ENCODE measurements around the gene CHFR.
"Not testable (repeated sequence)": the region's sequence is repeated elsewhere in the genome, so short reads cannot be mapped to it uniquely, and the experiment has no call there.

The CHFR gene

DNA sequence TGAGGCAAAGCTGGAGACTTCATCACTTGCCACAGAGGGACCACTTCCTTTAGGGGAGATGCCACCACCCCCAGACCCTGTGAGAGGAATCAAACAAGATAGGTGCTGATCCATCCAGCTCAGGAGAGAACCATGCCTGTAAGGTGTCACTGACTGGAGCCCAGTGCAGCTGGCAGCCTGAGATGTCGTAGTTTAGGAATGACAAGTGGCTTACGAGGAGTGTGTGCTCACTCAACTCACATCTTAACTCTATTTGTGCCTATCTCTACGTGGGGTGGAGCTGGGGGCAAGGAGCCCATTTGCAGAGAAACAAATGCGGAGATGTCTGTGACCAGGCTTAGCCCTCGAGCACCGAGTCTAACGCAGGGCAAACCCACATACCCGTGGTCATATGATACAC, 25.8 kb downstream of the CHFR start:
- no peak overlapping the region for H3K4me3 ChIP-seq (replicated peaks in 1 of 2; ENCODE audit: low read depth in 2 of 2, low read length in 2 of 2)
- TF ChIP-seq, protein P1, sequence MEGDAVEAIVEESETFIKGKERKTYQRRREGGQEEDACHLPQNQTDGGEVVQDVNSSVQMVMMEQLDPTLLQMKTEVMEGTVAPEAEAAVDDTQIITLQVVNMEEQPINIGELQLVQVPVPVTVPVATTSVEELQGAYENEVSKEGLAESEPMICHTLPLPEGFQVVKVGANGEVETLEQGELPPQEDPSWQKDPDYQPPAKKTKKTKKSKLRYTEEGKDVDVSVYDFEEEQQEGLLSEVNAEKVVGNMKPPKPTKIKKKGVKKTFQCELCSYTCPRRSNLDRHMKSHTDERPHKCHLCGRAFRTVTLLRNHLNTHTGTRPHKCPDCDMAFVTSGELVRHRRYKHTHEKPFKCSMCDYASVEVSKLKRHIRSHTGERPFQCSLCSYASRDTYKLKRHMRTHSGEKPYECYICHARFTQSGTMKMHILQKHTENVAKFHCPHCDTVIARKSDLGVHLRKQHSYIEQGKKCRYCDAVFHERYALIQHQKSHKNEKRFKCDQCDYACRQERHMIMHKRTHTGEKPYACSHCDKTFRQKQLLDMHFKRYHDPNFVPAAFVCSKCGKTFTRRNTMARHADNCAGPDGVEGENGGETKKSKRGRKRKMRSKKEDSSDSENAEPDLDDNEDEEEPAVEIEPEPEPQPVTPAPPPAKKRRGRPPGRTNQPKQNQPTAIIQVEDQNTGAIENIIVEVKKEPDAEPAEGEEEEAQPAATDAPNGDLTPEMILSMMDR (IDR thresholded peaks at IDR 0.05; ENCODE audit: low read depth, low read length), result no peak
- no peak for DNase-seq (ENCODE audit: low read depth in 2 of 2)

DNA sequence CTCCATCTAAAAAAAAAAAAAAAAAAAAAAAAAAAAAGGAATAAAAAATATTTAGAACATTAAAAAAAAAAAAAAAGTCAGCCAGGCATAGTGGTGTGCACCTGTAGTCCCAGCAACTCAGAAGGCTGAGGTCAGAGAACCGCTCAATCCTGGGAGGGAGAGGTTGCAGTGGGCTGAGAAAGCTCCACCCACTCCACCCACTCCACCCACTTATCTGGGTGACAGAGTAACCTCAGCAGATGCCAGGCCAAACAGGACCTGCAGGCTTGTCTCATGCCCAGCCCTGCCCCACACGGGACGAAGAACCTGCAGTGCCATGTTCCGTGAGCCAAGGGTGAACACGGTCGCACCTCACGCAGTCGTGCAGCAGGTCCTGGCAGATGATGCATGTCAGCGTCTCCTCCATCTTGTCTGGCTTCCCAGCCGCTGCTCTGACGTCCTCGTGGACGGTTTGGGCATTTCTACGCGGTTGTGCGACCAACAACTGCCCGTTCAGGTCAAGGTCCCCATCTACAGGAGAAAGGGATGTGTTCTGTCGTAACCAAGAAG, 28.6 kb downstream of the CHFR start:
- H3K4me3 ChIP-seq (replicated peaks in 1 of 2; ENCODE audit: low read depth in 2 of 2, low read length in 2 of 2), result no peak overlapping the region
- TF ChIP-seq, protein P1 (IDR thresholded peaks at IDR 0.05; ENCODE audit: low read depth, low read length), result no peak
- no peak for DNase-seq (ENCODE audit: low read depth in 2 of 2)

DNA sequence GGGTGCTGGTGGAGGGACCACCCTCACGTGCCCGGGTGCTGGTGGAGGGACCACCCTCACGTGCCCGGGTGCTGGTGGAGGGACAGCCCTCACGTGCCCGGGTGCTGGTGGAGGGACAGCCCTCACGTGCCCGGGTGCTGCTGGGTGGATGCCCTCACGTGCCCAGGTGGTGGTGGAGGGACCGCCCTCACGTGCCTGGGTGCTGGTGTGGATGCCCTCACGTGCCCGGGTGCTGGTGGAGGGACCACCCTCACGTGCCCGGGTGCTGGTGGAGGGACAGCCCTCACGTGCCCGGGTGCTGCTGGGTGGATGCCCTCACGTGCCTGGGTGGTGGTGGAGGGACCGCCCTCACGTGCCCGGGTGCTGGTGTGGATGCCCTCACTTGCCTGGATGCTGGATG, 30.4 kb downstream of the CHFR start:
- not testable (repeated sequence) for DNase-seq (ENCODE audit: low read depth in 2 of 2); H3K4me3 ChIP-seq (replicated peaks in 1 of 2; ENCODE audit: low read depth in 2 of 2, low read length in 2 of 2)

DNA sequence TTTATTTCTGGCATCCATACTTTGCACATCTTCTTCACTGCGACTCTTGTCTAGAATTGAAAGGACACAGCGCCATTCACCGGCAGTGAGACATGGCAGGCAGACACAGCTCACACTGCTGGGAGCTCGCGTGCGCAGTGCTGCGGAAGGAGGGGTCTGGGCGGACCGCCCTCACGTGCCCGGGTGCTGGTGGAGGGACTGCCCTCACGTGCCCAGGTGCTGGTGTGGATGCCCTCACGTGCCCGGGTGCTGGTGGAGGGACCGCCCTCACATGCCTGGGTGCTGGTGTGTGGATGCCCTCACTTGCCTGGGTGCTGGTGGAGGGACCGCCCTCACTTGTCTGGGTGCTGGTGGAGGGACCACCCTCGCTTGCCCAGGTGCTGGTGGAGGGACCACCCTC, 30.8 kb downstream of the CHFR start:
- no peak for DNase-seq (ENCODE audit: low read depth in 2 of 2)
- TF ChIP-seq, protein P1 (IDR thresholded peaks at IDR 0.05; ENCODE audit: low read depth, low read length), result no peak
- H3K4me3 ChIP-seq (replicated peaks in 1 of 2; ENCODE audit: low read depth in 2 of 2, low read length in 2 of 2), result no peak overlapping the region

DNA sequence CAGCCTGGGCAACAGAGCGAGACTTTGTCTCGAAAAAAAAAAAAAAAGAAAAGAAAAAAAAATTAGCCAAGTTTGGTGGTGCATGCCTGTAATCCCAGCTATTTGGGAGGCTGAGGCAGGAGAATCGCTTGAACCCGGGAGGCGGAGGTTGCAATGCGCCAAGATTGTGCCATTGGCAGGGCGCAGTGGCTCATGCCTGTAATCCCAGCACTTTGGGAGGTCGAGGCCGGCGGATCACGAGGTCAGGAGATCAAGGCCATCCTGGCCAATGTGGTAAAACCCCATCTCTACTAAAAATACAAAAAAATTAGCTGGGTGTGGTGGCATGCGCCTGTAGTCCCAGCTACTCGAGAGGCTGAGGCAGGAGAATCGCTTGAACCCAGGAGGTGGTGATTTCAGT, 32.2 kb downstream of the CHFR start:
- H3K4me3 ChIP-seq (replicated peaks in 1 of 2; ENCODE audit: low read depth in 2 of 2, low read length in 2 of 2); DNase-seq (ENCODE audit: low read depth in 2 of 2): not testable (repeated sequence)

DNA sequence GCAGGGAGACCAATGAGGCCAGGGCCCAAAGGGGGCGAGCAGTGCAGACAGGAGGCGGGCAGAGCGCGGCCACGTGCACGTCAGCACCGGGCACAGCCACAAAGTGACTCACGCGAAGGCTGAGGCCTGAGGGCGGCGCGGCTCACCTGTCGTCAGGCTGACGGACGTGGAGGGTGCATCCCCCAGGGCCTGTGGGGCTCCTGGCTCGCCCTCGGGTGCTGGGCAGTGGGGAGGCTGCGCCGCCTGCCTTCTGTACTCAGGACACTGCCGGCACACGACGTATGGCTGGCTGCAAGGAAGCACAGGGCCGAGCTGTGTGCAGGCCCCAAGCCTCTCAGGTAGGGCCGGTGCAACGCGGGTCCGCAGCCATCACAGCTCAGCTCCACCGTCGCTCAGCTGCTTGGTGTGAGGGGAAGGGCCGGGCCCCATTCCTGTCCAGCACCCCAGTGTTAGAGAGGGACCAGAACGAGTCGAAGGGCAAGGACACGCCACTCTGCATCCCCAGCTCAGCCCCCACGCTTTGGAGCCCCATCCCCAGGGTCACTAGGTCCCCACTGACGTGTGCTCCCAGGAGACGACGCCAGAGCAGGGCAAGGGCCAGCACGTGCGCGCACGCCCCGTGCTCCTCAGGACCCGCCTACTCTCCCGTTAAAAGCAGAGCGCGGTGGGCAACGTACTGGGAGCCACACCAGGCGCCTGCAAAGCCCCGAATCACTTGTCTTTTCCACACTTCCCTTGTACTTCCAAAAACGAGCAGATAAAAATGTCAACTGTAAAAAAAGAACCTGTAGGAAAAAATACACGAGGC, 33.9 kb downstream of the CHFR start:
- no peak overlapping the region for H3K4me3 ChIP-seq (replicated peaks in 1 of 2; ENCODE audit: low read depth in 2 of 2, low read length in 2 of 2)
- TF ChIP-seq, protein P1 (IDR thresholded peaks at IDR 0.05; ENCODE audit: low read depth, low read length), result no peak
- DNase-seq (ENCODE audit: low read depth in 2 of 2), result no peak

DNA sequence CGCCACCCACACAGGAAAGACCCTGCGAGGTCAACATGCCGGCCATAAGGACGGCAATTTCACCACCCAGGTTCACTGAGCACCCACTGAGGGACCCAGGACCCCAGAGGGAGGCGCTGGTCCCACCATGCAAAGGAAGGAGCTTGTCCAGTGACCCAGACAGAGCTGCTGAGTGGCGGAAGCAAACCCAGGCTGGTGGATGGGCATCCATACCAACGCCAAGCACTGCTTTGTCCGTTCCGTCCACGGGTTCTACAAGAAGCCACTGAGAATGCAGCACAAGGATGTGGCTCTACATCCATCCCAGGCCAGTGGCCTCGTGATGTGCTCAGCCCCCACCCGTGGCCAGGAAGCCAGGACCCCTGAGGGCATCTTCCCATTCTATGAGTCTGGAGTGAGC, 34.9 kb downstream of the CHFR start:
- TF ChIP-seq, protein P1 (IDR thresholded peaks at IDR 0.05; ENCODE audit: low read depth, low read length), result no peak
- H3K4me3 ChIP-seq (replicated peaks in 1 of 2; ENCODE audit: low read depth in 2 of 2, low read length in 2 of 2), result no peak overlapping the region
- DNase-seq (ENCODE audit: low read depth in 2 of 2), result no peak

DNA sequence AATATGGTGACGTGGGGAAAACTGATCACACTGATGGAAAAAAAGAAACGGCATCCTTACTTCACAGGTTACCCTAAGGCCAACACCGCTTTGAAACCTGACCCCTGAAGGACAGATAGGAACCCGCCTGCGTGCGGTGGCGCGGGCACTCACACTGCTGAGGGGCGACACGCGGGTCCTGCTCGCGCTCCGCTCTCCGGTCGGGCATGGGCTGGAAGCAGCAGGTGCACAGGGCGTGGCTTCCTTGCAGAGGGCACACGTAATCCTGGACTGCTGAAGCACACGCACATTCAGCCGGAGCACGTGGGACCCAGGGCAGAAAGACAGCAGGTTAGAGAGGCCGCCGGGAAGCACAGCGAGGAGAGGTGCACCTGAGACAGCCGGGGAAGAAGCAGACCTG, 35.9 kb downstream of the CHFR start:
- no peak for DNase-seq (ENCODE audit: low read depth in 2 of 2)
- H3K4me3 ChIP-seq (replicated peaks in 1 of 2; ENCODE audit: low read depth in 2 of 2, low read length in 2 of 2), result no peak overlapping the region
- TF ChIP-seq, protein P1 (IDR thresholded peaks at IDR 0.05; ENCODE audit: low read depth, low read length), result no peak

All from cardiac fibroblast (primary cell).